Measurements from ENCODE around the gene SVIP.

The SVIP gene

DNA sequence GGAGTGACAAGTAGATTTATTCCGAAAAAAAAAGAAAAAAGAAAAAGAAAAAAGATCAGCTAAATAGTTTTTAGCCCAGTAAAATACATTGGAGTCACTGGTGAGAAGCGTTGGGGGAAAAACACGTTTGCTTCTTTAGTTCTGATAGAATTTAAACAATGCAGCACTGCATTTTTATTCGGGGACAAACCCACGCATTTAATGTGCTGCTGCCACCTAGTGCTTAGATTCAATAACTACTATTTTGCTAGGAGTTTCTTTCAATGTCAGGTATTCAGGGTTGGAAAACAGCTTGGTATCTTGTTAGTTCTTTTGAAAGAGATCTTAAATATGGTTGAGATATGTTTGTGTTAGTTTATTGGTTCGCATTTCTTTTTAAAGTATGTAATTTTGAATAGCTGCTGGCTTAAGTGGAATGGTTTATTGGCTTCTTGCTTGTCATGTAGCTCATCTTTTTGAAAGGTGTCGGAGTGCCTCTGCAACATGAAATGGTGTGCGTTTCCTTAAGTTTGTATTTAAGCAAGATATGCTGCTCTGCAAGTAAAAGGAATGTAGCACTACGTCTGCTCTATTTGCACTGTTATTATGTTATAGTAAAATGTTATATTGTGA, 41.9 kb downstream of the SVIP start:
- no peak for DNase-seq

GRCh38 chr11:22787055-22787454, 42.5 kb downstream of the SVIP start:
- no peak for DNase-seq

DNA sequence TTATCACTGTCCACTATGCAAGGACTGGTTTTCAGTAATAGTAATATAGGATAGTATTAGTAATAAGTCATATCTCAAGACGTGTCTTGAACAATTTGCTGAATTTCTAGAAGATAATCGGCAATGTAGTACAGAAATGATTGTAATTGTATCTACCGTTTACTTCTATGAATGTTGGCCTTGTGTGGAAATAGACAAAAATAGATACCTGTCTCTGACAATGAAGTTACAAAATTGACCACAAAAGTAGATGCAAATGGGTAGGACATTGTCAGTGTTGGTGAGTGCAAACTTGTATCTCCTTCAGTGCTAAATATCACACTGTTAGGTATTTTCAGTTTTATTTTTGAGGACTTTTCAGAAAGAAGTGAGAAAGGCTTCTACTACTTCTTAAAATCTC, 43.1 kb downstream of the SVIP start:
- no peak for DNase-seq

DNA sequence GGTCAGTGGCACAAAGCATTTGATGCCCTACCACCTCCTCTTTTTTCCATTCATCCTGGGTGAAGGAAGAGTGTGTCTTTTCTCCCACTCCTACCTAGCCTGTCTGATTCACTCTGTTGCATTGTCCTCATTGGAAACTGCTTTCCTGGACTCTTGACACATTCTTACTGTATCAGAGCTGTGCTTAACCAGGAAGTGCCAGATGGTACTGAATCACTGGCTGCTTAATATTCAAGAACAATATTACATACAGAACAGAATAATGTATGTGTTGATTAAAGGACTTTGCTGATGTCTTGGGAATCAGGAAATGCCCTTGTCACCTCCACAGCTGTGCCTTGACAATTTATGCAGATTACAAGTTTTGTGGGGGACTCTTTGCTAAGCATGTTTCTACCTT, 44.4 kb downstream of the SVIP start:
- DNase-seq: no peak

DNA sequence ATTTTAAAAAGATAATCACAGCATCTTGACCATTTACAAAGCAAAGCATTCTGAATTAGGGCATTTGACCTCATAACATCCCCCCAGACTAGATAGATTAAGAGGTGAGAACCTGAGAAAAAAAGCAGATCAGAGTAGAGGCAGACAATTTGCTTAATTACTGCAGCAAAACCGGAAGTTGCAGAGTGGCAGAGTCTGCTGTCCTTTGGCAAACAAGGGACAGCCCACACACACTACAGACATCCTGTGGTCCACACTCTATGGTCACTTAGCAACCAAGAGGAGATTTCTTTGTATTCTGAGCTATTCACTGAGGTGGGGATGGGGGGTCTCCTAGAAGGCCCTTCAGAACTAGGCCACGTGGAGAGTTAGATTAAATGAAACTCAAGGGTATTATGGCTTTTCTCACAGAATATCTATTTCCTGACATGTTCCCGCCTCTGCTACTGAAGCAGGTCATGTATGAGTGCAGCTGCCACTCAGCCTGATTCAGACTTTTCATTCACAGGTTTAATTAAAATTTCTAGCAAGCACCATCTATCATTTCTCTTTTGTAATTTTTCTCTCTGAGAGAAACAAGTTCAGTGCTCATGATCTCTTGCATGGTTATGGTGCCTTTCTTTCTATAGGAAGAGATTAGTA, 48.5 kb downstream of the SVIP start:
- DNase-seq: no peak

- no peak for DNase-seq
Observed at GRCh38 chr11:22779850-22780249, 49.8 kb downstream of the SVIP start.

DNA sequence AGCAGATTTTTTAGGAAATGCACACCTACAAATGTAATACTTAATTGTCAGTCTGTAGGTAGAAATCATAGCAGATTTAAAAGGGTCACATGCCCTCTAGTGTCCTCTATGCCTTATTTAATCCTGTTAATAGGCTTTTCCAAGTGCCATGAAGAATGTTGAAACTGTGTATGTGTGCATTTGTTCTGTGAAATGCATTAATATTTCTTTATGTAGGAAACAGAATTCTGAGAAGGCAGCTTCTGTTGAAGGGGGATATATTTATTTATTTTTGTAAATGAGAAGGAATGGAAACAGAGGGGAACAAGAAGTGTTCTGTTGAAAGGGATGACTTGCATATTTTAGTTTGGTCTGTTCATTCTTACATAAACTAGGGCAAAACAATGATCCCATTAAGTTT, 51.0 kb downstream of the SVIP start:
- no peak for DNase-seq

DNA sequence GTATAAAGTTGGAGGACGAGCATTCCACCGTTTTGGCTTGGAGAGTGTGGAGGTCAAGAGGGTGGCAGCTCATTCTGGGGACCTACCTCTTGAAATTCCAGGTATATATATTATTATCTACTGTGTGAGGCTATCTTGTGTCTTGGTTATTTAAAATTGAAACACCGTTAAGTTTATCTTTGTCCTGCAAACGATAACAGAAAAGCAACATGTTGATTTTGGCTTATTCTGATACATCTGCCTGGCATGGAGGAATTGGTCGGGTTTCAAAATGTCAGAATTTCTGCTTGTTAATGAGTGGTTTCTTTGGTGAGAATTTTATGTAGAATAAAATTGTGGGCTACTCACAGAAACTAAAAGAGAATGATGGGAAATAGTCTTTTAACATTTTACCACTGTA, 54.4 kb downstream of the SVIP start:
- no peak for DNase-seq

GRCh38 chr11:22774716-22775115, 54.9 kb downstream of the SVIP start:
- DNase-seq: no peak

DNA sequence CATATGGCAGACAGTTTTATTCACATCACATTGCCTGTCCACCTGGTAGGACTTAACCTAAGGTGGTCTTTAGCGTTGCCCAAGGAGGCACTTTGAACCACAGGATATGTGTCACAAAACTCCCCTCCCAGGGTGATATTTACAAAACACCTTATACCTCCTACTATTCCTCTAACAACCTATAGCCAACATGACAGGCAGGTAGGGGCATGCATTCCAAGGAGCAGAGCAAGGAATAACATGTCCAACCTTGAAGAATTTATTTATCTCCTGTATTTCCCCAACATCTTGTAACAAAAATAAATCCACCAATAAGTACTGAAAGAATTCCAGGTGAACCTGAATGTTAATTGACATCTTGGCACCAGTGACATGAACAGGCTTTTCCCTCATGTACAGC, 60.5 kb downstream of the SVIP start:
- no peak for DNase-seq
